Kidney (tissue), 14 donors: ENCODE results near the gene PRKCE. TPM values are rescaled to one million over a fixed set of nuclear protein-coding genes. Genes with fewer than 3 reads are reported as not detected.

ENCODE experiments used
- DNase-seq, 5 donors: peaks; one replicate each; pipeline ENCODE4 v3.0.0-alpha.2; 2013 to 2020
- FAIRE-seq: peaks from 2 replicates; lab custom pipeline; 2012; peaks lifted over from hg19 to GRCh38; lab: Jason Lieb, UNC
- H3K27ac ChIP-seq, 2 donors: one replicate each; pipeline ENCODE4 v1.7.0; 2013; ENCODE audit warnings: low read depth in 2 of 2, low read length in 2 of 2, inconsistent platforms in 1 of 2
- H3K27me3 ChIP-seq: one replicate; pipeline ENCODE4 v1.7.1; 2013; ENCODE audit warnings: low read length, inconsistent platforms; ENCODE audit not compliant: control insufficient read depth, insufficient read depth
- H3K36me3 ChIP-seq, 3 donors: one replicate each; pipeline versions ENCODE4 v1.7.0 to v1.7.1; 2013; ENCODE audit warnings: low read length in 3 of 3, control low read depth in 1 of 3, inconsistent platforms in 1 of 3; ENCODE audit not compliant: insufficient read depth in 3 of 3, control insufficient read depth in 2 of 3
- H3K4me1 ChIP-seq, 3 donors: one replicate each; pipeline versions ENCODE4 v1.7.0 to v1.7.1; 2013; ENCODE audit warnings: low read length in 3 of 3, inconsistent platforms in 1 of 3, low read depth in 1 of 3; ENCODE audit not compliant: control insufficient read depth in 2 of 3, insufficient read depth in 2 of 3
- H3K4me3 ChIP-seq, 3 donors: one replicate each; pipeline versions ENCODE4 v1.7.0 to v1.8.1; 2013; ENCODE audit warnings: low read length in 3 of 3, control low read depth in 1 of 3, inconsistent platforms in 1 of 3
- H3K9ac ChIP-seq, 3 donors: one replicate each; pipeline versions ENCODE4 v1.7.0 to v1.7.1; 2013; ENCODE audit warnings: low read length in 3 of 3, control low read depth in 1 of 3, inconsistent platforms in 1 of 3
- H3K9me3 ChIP-seq, 3 donors: one replicate each; pipeline versions ENCODE4 v1.7.0 to v1.7.1; 2013; ENCODE audit warnings: low read length in 3 of 3, control low read depth in 1 of 3, inconsistent platforms in 1 of 3; ENCODE audit not compliant: control insufficient read depth in 2 of 3, insufficient read depth in 1 of 3
- intact Hi-C: fragments of 100-400 bp; cut with DNase I; formaldehyde crosslinking; loops from one replicate; pipeline ENCODE4 v1.11.1; 2022
- polyA plus RNA-seq: library from polyadenylated mRNA; stranded (reverse); fragments of 350-450 nt; fragmentation: Illumina TruSeq; extraction: RNeasy Lipid Tissue Mini Kit (QIAGEN cat#74804); gene quantifications from one replicate; pipeline ENCODE4 v1.2.3, GENCODE V29; 2014; ENCODE audit warnings: low read depth, low replicate concordance; ENCODE audit not compliant: insufficient read depth
- total RNA-seq: library from RNA; stranded (reverse); fragmentation: NEBNext Ultra II Directional; extraction: Animal tissue kit (Norgen Biotek cat#: 25700); gene quantifications from one replicate; pipeline ENCODE4 v1.2.1, GENCODE V29; 2021
- TF ChIP-seq, protein P1 (sequence below): IDR thresholded peaks from 3 replicates; pipeline ENCODE4 v1.5.1; 2012; ENCODE audit warnings: mild to moderate bottlenecking, moderate library complexity, borderline replicate concordance; ENCODE audit not compliant: insufficient read depth; ENCODE audit errors: extremely low read depth
- donor health status: control.
- donor health status: control.
- donor health status: control.
- donor health status: control.
- donor health status: control.
- donor health status: DM: yes; HTN: yes; CAD: no.
- donor health status: Normal renal cell carcinoma (clear cell type).

Gene PRKCE
- total and polyA plus RNA-seq, 2 donors from 2014 or later, result 11.1 to 27.3 TPM

DNA sequence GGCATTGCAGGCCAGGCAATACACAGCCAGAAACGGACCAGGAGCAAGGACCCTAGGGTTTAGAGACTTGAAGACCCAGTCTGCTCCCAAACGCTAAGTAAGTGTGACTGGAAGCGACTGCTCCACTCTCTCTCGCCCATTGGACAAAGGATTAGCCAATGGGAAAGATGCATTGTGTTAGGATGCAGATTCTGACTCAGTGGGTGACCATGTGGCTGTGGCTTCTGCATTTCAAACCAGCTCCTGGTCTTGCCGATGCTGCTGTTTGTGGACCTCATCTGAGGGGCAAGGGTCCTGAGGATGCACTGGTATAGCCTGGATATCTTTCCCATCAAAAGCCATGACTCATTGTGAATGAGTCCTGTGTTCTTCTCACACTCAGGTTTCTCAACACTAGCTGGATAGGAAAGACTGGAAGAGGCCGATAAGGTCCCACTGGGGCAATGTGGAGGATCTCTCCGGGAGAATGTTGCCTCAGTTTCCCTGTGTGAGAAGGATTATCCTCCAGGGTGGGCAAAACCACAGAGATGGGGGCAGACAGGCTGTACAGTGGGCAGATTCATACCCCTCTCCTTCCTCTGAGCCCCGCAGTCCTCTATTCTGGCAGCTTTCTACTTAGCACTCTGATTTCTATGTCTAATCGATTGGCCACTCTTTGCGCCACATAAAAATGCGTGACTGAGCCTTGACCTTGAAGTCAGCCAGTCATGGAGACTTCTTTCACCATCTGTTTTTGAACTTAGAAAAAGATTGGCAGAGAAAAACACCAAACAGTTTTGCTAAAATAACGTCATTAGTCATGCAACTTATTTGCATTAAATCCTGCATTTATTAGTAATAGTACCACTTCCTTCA, 257.1 kb downstream of the PRKCE start:
- Histone ChIP-seq H3K9me3 (no peaks in the 10 kb centered on the region), H3K4me1 (peaks cover 0 to 11% (median 8%) of the 10 kb centered on the region in 3 donors), H3K9ac (no peak overlapping the region), H3K27ac (no peak overlapping the region), H3K27me3 (no peaks in the 10 kb centered on the region), H3K4me3 (no peak overlapping the region), H3K36me3 (no peaks in the 10 kb centered on the region)
- no peak for FAIRE-seq
- intact Hi-C loops, result no loop called here
- DNase-seq, result no peak
- TF ChIP-seq, protein P1, sequence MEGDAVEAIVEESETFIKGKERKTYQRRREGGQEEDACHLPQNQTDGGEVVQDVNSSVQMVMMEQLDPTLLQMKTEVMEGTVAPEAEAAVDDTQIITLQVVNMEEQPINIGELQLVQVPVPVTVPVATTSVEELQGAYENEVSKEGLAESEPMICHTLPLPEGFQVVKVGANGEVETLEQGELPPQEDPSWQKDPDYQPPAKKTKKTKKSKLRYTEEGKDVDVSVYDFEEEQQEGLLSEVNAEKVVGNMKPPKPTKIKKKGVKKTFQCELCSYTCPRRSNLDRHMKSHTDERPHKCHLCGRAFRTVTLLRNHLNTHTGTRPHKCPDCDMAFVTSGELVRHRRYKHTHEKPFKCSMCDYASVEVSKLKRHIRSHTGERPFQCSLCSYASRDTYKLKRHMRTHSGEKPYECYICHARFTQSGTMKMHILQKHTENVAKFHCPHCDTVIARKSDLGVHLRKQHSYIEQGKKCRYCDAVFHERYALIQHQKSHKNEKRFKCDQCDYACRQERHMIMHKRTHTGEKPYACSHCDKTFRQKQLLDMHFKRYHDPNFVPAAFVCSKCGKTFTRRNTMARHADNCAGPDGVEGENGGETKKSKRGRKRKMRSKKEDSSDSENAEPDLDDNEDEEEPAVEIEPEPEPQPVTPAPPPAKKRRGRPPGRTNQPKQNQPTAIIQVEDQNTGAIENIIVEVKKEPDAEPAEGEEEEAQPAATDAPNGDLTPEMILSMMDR, result no peak

DNA sequence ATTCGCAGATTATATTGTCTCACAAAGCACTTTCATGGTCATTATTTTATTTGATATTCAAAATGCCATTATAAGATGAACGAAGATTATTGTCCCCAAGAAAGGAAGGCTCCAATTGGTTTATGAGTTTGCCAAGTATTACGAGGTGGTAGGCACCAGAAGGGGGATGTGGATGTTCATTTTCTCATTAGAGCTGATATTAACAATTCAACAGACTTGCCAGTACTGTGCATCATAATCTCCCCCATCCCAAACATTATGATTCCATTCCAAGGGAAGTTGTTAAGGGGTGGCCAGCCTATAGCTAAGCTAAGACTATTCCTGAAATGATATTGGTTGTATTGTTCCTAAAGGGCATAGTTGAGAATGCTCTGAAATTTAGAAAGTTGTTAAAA, 257.7 kb downstream of the PRKCE start:
- H3K9me3 ChIP-seq, result no peaks in the 10 kb centered on the region
- no peak for FAIRE-seq
- no peaks in the 10 kb centered on the region for H3K36me3 ChIP-seq
- H3K4me3 ChIP-seq, result no peak overlapping the region
- intact Hi-C loops, result no loop called here
- peak overlapping the region in 1 of 2 donors; percentile 47 for H3K27ac ChIP-seq
- DNase-seq, result no peak
- H3K4me1 ChIP-seq, result peaks cover 0 to 11% (median 8%) of the 10 kb centered on the region in 3 donors
- no peak overlapping the region for H3K9ac ChIP-seq
- TF ChIP-seq, protein P1, result no peak
- no peaks in the 10 kb centered on the region for H3K27me3 ChIP-seq

DNA sequence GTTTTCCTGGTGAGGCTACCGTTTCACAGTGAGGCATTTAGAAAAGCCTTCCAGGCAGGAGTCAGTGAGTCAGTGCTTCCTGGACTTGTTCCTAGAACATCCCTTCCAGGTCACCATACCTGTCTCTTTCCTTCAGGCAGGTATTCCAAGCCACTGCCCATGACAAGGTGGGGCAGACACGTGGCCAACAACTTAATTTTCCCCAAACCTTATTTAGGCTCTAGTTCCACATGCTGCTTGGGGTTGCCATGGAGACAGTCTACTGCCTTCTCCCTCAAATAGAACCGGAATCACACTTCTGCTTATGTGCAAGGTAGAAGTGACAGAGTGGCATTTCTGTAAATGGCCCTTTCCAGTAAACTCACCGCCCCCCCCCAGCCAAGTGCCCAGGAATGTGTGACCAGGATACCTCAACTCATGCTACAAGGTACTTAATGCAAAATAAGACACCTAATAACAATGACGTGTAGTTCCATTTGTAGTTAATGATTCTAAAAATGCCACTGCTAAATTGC, 258.3 kb downstream of the PRKCE start:
- FAIRE-seq (no peak), DNase-seq (peak in 4 of 5 donors; percentile 61 to 94 (median 68))
- no peaks in the 10 kb centered on the region for H3K9me3 ChIP-seq
- peak overlapping the region in 1 of 3 donors; percentile 1 for H3K9ac ChIP-seq
- intact Hi-C loops, result no loop called here
- H3K27me3 ChIP-seq, result no peaks in the 10 kb centered on the region
- no peaks in the 10 kb centered on the region for H3K36me3 ChIP-seq
- TF ChIP-seq, protein P1, result no peak
- H3K4me3 ChIP-seq, result no peak overlapping the region
- peaks cover 0 to 11% (median 8%) of the 10 kb centered on the region in 3 donors for H3K4me1 ChIP-seq
- peak overlapping the region; percentile 23 to 63 for H3K27ac ChIP-seq
